ENCODE measurements around the gene PRKACA. TPM values are rescaled to one million over a fixed set of nuclear protein-coding genes. Genes with fewer than 3 reads are reported as not detected.

PRKACA gene
- total and polyA plus RNA-seq, 2 donors (not counting 3 experiments of a cell fraction or from before 2014, with no cell fraction given), result 44.2 to 97.5 TPM

DNA sequence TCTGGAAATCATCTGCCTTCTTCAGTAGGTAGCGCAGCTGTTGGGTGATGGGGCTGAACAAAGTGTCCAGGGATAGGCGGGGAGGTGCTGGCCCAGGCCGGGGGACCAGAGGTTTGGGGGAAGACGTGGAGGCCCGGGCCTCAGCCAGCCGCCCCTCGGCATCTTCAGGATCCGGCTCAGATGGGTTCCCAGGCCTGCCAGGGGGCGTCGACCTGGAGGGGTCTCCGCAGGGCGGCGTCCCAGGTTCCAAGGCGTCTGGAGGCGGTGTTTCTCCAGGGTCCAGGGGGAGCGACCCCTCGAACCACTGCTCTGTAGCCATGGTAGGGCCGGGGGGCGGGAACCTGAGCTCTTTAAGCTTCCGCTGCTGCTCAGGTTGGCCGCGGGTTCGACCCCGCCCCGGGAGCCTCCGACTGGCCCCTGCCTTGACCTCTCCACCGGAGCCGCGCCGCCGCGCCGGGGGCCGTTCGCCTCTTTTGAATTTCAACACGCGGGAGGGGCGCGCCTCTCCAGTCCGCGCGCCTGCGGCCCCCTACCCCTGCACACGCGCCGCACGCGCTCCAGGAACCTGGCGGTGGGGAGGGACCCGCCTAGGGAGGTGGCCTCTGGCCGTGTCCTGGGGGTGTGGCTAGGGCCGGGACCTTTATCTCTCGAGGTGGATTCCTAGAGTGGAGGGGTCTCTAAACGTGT lies 32.1 kb downstream of the PRKACA start, which contains the start of gene C19orf67:
TSS of gene C19orf67 (minus strand) at position 475 of the 687 bp plus-strand sequence. CDS start at position 319, 156 bp downstream.
- dilution Hi-C loops (cut with MboI; ENCODE audit: extremely low pct_ligation_motif_present, low sequenced_read_pairs) (no loop called here), intact Hi-C loops (cut with micrococcal nuclease) (no loop called here)
- CTCF ChIA-PET, result interaction anchor here (1.3 to 5.6 kb wide), 3 partner anchors 13 to 51 kb away, joined by 5 to 21 read pairs (median 7); partner anchors contain the start of genes ASF1B and MISP3
- DNase-seq (ENCODE audit: low read depth, low spot score), result no peak
- no peak within 1 kb of the TSS for H3K4me3 ChIP-seq (replicated peaks in 1 of 3; ENCODE audit: insufficient read depth in 1 of 3, low read depth in 1 of 3, low read length in 3 of 3)
- no peak within 1 kb of the TSS for H3K27ac ChIP-seq (ENCODE audit: insufficient read depth, low read depth, low read length)
- no peak within 1 kb of the TSS for H3K9ac ChIP-seq (replicated peaks; ENCODE audit: extremely low read depth, insufficient read depth, low read length)
- H4K20me1 ChIP-seq (replicated peaks; ENCODE audit: control insufficient read depth, extremely low read depth, insufficient read depth, low read length), result no peaks in the 10 kb centered on the region
- H3K36me3 ChIP-seq (ENCODE audit: control insufficient read depth in 2 of 2, extremely low read depth in 1 of 2, insufficient read depth in 2 of 2, low read length in 2 of 2), result peaks cover 0 to 9% of the 10 kb centered on the region in 2 experiments
- peaks cover 9% of the 10 kb centered on the region for H3K4me1 ChIP-seq (ENCODE audit: control insufficient read depth, extremely low read depth, insufficient read depth, low read length)
- TF ChIP-seq EZH2 (IDR thresholded peaks at IDR 0.05; ENCODE audit: borderline replicate concordance, low read depth, low read length, severe bottlenecking), result no peak
- TF ChIP-seq JUN (IDR thresholded peaks at IDR 0.05; ENCODE audit: borderline replicate concordance, insufficient read depth, insufficient read length, low read depth), result no peak
- TF ChIP-seq, protein P1, sequence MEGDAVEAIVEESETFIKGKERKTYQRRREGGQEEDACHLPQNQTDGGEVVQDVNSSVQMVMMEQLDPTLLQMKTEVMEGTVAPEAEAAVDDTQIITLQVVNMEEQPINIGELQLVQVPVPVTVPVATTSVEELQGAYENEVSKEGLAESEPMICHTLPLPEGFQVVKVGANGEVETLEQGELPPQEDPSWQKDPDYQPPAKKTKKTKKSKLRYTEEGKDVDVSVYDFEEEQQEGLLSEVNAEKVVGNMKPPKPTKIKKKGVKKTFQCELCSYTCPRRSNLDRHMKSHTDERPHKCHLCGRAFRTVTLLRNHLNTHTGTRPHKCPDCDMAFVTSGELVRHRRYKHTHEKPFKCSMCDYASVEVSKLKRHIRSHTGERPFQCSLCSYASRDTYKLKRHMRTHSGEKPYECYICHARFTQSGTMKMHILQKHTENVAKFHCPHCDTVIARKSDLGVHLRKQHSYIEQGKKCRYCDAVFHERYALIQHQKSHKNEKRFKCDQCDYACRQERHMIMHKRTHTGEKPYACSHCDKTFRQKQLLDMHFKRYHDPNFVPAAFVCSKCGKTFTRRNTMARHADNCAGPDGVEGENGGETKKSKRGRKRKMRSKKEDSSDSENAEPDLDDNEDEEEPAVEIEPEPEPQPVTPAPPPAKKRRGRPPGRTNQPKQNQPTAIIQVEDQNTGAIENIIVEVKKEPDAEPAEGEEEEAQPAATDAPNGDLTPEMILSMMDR (IDR thresholded peaks at IDR 0.05; ENCODE audit: extremely low read depth in 1 of 2, insufficient read depth in 1 of 2, low read depth in 1 of 2, low read length in 2 of 2), result no peak
- TF ChIP-seq POLR2AphosphoS5 (IDR thresholded peaks at IDR 0.05; ENCODE audit: insufficient read depth, low read depth, low read length), result no peak
- no peak for TF ChIP-seq GATA2 (IDR thresholded peaks at IDR 0.05; ENCODE audit: insufficient read depth, insufficient read length, low read depth, low read length)
- TF ChIP-seq FOS (IDR thresholded peaks at IDR 0.05; ENCODE audit: borderline replicate concordance, insufficient read depth, low read length), result no peak
- TF ChIP-seq MYC (IDR thresholded peaks at IDR 0.05; ENCODE audit: low read depth, low read length), result no peak
- no peak for TF ChIP-seq POLR2A (IDR thresholded peaks at IDR 0.05; ENCODE audit: low read depth, low read length)
- TF ChIP-seq, protein P2, sequence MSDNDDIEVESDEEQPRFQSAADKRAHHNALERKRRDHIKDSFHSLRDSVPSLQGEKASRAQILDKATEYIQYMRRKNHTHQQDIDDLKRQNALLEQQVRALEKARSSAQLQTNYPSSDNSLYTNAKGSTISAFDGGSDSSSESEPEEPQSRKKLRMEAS (IDR thresholded peaks at IDR 0.05; ENCODE audit: insufficient read depth, insufficient read length), result no peak
- no peak for FAIRE-seq
- POLR2A ChIA-PET, result no interaction called here
- H3K9me1 ChIP-seq (replicated peaks; ENCODE audit: control insufficient read depth, extremely low read depth, insufficient read depth, low read length), result no peaks in the 10 kb centered on the region
- no peaks in the 10 kb centered on the region for H3K27me3 ChIP-seq (ENCODE audit: control insufficient read depth in 2 of 2, insufficient read depth in 2 of 2, low read length in 2 of 2)
- no peak within 1 kb of the TSS for H2AFZ ChIP-seq (ENCODE audit: low read depth, low read length)
- H3K79me2 ChIP-seq (ENCODE audit: control insufficient read depth, insufficient read depth, low read length), result no peaks in the 10 kb centered on the region
- BruUV-seq (replicated peaks), result no TSS peak
- H3K9me3 ChIP-seq (replicated peaks; ENCODE audit: control insufficient read depth, insufficient read depth, low read length), result no peaks in the 10 kb centered on the region
- no peak within 1 kb of the TSS for H3K4me2 ChIP-seq (ENCODE audit: insufficient read depth, low read length)

Data from endothelial cell of umbilical vein (primary cell).